HG03571 (cell line): ENCODE measurements around the gene TBCA.
"Not testable (repeated sequence)": the region's sequence is repeated elsewhere in the genome, so short reads cannot be mapped to it uniquely, and the experiment has no call there.

Experiments used
- ATAC-seq: cut with Tn5 transposase; IDR thresholded peaks from one replicate; pipeline ENCODE4 v1.9.1; 2021; ENCODE audit not compliant: unreplicated experiment

The TBCA gene

GRCh38 chr5:77773734-77774280 is 2.3 kb downstream of the TBCA start:
- ATAC-seq = no peak

GRCh38 chr5:77772729-77773128 is 3.4 kb downstream of the TBCA start:
- no peak for ATAC-seq

DNA sequence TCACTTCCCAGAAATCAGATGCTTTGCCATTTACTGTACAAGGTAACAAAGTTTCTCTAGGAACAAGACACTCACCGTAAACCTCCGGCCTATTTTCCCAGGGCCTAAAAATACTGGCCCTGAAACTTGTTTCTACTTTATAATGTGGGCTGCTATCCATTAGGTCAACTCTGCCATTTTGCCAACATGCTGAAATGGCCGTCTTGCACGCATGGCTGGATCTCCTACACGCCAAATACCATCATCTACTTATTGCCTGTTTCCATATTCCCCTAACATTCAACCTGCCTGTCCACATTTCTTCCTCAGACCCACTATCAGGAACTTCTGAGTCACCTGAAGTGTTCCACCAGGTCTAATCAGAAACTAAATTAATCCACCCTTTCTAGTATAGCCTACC is 4.7 kb downstream of the TBCA start:
- no peak for ATAC-seq

DNA sequence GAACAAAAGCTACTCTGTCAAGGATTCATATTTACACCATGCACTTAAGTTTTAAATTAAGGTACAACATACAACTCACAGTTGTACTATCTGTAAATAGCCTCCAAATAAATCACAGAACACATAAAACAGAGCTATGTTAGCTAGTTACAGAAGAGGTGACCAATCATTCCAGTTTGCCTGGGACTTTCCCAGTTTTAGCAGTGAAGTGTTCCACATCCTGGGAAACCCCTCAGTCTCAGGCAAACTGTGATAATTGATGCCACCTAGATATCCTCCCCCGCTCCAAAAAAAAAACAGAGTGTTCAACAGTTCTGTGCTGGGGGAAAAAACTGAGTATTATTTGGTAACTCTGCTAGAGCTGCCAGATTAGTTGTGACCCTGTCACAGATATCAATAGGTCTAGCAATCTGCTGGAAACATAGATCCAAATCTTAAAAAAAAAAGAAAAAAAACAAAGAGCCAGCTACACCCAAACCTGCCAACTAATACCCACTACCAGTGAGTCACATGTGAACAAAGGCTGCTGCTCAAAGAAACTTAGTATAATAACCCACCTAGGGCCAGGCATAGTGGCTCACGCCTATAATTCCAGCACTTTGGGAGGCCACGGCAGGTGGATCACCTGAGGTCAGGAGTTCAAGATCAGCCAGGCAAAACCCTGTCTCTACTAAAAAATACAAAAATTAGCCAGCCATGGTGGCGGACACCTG is 5.7 kb downstream of the TBCA start:
- ATAC-seq = no peak

DNA sequence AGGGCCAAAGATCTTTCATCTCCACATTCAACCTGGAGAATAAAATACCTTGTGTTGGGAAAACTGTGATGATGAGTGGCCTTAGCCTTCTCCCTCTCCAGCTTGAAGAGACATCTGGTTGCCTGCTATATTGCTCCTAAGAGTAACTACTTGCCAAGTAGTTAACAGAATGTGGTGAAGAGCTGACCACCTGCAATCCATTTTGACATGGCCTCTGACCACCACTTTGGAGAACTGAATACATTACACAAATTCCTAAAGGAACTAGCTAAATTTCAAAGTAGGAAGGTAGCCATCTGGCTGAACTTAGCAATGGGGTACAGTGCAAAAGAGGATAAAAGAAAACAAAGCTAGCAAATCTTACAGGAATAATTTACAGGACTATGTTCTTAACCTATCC is 7.2 kb downstream of the TBCA start:
- ATAC-seq = no peak

DNA sequence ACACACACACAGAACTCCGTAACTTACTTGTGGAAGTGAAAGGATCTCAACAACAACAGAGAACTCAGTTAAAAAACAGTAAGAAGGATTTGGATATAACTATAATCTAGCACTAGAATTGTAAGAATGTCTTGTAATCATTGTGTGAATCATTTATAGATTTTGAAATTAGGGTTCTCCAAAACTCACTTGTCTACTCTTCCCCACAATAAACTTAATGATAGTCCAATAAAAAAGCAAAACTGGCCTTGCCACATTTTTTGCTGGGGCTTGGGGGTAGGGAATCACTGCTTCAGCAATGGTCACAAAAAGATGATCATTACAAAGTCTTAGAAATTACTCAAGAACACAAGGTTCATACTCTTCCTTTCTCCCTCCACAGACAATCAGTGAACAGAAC is 8.8 kb downstream of the TBCA start:
- no peak for ATAC-seq

- no peak for ATAC-seq
These were observed 14.5 kb downstream of the TBCA start for GRCh38 chr5:77761606-77762005.

DNA sequence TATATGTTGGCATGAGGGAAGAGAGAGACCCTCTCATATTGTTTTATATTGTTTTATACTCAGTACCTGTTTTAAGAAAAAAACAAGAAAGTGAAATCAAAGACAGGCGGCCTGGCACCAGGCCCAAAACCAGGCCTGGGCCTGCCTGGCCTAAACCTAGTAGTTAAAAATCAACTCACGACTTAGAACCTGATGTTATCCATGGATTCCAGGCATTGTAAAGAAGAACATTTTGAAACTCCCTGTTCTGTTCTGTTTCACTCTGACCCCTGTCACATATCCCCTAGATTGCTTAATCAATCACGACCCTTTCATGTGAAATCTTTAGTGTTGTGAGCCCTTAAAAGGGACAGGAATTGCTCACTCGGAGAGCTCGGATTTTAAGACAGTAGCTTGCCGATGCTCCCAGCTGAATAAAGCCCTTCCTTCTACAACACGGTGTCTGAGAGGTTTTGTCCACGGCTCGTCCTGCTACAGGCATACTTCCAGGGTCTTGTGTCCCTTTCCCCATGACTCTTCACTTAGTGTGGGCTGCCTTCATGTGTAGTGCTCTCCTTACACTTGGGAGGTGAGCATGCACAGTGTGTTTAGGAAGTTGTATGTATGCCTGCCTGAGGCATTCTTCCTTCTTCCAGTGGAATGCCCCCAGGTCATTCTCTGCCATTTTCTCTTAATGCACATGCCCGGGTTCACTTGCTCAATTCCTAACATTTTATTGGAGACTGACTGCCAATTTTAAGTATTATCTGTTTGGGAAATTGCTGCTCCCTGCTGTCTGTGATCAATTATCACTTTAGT is 17.8 kb downstream of the TBCA start:
- ATAC-seq = no peak

DNA sequence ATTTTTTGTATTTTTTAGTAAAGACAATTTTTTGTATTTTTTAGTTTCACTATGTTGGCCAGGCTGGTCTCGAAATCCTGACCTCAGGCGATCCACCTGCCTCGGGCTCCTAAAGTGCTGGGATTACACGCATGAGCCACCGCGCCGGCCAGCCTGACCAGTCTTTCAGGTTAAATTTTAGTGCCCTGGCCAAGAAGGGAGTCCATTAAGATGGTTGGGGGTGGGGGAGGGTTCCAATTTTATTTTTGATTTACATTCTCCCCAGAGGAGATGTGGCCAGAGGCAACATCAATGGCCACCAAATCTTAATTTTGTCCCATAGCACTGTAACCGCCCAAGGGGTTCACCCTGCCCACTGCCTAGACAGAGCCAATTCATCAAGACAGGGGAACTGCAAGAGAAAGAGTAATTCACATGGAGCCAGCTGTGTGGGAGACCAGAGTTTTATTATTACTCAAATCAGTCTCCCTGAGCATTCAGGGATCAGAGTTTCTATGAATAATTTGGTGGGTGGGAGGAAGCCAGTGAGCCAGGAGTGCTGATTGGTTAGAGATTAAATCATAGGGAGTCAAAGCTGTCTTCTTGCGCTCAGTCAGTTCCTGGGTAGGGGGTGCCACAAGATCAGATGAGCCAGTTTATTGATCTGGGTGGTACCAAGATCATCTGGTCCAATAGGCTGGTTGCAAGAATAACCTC is 24.7 kb downstream of the TBCA start:
- no peak for ATAC-seq

- ATAC-seq = not testable (repeated sequence)
These were observed 25.2 kb downstream of the TBCA start for GRCh38 chr5:77750928-77751327.

- no peak for ATAC-seq
These were observed 28.0 kb downstream of the TBCA start for GRCh38 chr5:77748160-77748559.

DNA sequence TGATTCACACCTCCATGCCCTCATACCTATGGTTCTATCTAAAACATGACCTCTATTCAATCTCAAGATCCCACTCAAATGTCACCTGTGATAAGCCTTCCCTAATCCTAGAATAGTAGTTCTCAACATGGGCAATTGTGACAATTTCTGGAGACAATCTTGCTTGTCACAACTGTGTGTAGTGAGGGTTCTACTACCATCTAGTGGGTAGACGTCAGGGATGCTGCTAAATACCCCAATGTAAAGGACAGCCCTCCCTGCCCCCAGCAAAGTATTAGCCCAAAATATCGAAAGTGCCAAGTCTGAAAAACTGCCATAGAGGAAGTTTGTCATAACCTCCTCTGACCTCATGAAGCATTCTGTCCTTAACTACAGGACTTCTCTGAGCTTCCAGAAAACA is 32.0 kb downstream of the TBCA start:
- no peak for ATAC-seq

GRCh38 chr5:77743181-77743580 is 33.0 kb downstream of the TBCA start:
- ATAC-seq = no peak

DNA sequence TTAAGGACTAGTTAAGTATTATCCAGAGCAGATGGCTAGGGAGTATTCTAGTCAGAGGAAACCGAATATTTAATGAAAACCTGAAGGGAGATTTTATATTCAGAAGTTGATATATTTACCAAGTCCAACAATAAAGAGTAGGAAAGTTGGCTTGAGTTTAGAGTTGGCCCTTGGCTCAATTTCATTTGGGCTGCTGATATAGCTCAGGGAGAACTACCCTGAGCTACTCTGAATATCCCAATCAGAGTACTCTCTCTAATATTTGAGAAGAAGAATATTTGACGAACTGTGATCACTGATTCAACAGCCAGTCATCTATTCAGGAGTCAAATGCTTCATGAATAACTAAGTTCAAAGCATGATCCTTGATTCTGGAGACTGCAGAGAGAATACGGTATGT is 34.5 kb downstream of the TBCA start:
- no peak for ATAC-seq

- ATAC-seq = no peak
These were observed 41.3 kb downstream of the TBCA start for GRCh38 chr5:77734885-77735284.

DNA sequence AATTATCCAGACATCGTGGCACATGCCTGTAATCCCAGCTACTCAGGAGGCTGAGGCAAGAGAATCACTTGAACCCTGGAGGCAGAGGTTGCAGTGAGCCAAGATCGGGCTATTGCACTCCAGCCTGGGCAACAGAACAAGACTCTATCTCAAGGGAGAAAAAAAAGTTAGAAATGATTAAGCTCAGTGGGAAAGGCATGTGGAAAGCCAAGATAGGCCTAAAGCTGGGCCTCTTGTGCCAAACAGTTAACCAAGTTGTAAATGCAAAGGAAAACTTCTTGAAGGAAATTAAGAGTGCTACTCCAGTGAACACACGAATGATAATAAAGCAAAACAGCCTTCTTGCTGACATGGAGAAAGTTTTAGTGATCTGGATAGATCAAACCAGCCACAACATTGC is 43.0 kb downstream of the TBCA start:
- ATAC-seq = no peak

GRCh38 chr5:77727190-77727589 is 48.9 kb downstream of the TBCA start:
- no peak for ATAC-seq

GRCh38 chr5:77725616-77726015 is 50.5 kb downstream of the TBCA start:
- ATAC-seq = no peak

GRCh38 chr5:77724934-77725333 is 51.2 kb downstream of the TBCA start:
- no peak for ATAC-seq

- no peak for ATAC-seq
These were observed 56.3 kb downstream of the TBCA start for GRCh38 chr5:77719666-77720363.
